ENCODE data around the gene CHST8. TPM values are rescaled to one million over a fixed set of nuclear protein-coding genes. Genes with fewer than 3 reads are reported as not detected.

Gene CHST8
- total RNA-seq, 4 donors from 2014 or later = 0.39 to 4.4 (median 0.96) TPM

- no peak overlapping the region for H3K27ac ChIP-seq
- no peaks in the 10 kb centered on the region for H3K9me3 ChIP-seq
- DNase-seq (ENCODE audit: low spot score in 2 of 2) = no peak
- TF ChIP-seq POLR2A (IDR thresholded peaks at IDR 0.05) (no peak), CTCF (IDR thresholded peaks at IDR 0.05) (no peak), EP300 (IDR thresholded peaks at IDR 0.05) (no peak)
- H3K36me3 ChIP-seq = no peaks in the 10 kb centered on the region
- H3K4me1 ChIP-seq = no peaks in the 10 kb centered on the region
- no peak overlapping the region for H3K4me3 ChIP-seq
- 43 to 55% methylated on average over 6 of the region's 6 CpGs for WGBS, 2 donors
- H3K27me3 ChIP-seq = no peaks in the 10 kb centered on the region
Observed at GRCh38 chr19:33736158-33736557, 114.4 kb downstream of the CHST8 start.

GRCh38 chr19:33736787-33737186, 115.0 kb downstream of the CHST8 start:
- no peak overlapping the region for H3K4me3 ChIP-seq
- no peak for DNase-seq (ENCODE audit: low spot score in 2 of 2)
- no peaks in the 10 kb centered on the region for H3K4me1 ChIP-seq
- H3K27me3 ChIP-seq = no peaks in the 10 kb centered on the region
- 47 to 61% methylated on average over 3 of the region's 3 CpGs for WGBS, 2 donors
- H3K27ac ChIP-seq = no peak overlapping the region
- no peaks in the 10 kb centered on the region for H3K36me3 ChIP-seq
- TF ChIP-seq EP300 (IDR thresholded peaks at IDR 0.05) (no peak), POLR2A (IDR thresholded peaks at IDR 0.05) (no peak), CTCF (IDR thresholded peaks at IDR 0.05) (no peak)
- H3K9me3 ChIP-seq = no peaks in the 10 kb centered on the region

- Histone ChIP-seq H3K4me1 (no peaks in the 10 kb centered on the region), H3K27me3 (no peaks in the 10 kb centered on the region), H3K36me3 (no peaks in the 10 kb centered on the region), H3K27ac (no peak overlapping the region), H3K4me3 (no peak overlapping the region), H3K9me3 (no peaks in the 10 kb centered on the region)
- TF ChIP-seq EP300 (IDR thresholded peaks at IDR 0.05) (no peak), CTCF (IDR thresholded peaks at IDR 0.05) (no peak), POLR2A (IDR thresholded peaks at IDR 0.05) (no peak)
- 26 to 49% methylated on average over 4 of the region's 4 CpGs for WGBS, 2 donors
- DNase-seq (ENCODE audit: low spot score in 2 of 2) = no peak
Observed at GRCh38 chr19:33737681-33738371, 116.1 kb downstream of the CHST8 start.

GRCh38 chr19:33740811-33741396, 119.2 kb downstream of the CHST8 start:
- Histone ChIP-seq H3K27me3 (no peaks in the 10 kb centered on the region), H3K4me1 (no peaks in the 10 kb centered on the region), H3K9me3 (no peaks in the 10 kb centered on the region), H3K4me3 (no peak overlapping the region), H3K27ac (no peak overlapping the region), H3K36me3 (no peaks in the 10 kb centered on the region)
- no peak for DNase-seq (ENCODE audit: low spot score in 2 of 2)
- WGBS, 2 donors = 18 to 31% methylated on average over 9 of the region's 9 CpGs
- TF ChIP-seq CTCF (IDR thresholded peaks at IDR 0.05) (no peak), POLR2A (IDR thresholded peaks at IDR 0.05) (no peak), EP300 (IDR thresholded peaks at IDR 0.05) (no peak)

GRCh38 chr19:33745297-33745696, 123.5 kb downstream of the CHST8 start:
- no peaks in the 10 kb centered on the region for H3K4me1 ChIP-seq
- no peak for DNase-seq (ENCODE audit: low spot score in 2 of 2)
- no peaks in the 10 kb centered on the region for H3K9me3 ChIP-seq
- no peak for TF ChIP-seq CTCF (IDR thresholded peaks at IDR 0.05)
- TF ChIP-seq EP300 (IDR thresholded peaks at IDR 0.05) = no peak
- no peak for TF ChIP-seq POLR2A (IDR thresholded peaks at IDR 0.05)
- H3K27ac ChIP-seq = no peak overlapping the region
- H3K4me3 ChIP-seq = no peak overlapping the region
- no peaks in the 10 kb centered on the region for H3K36me3 ChIP-seq
- 69 to 74% methylated on average over 6 of the region's 6 CpGs for WGBS, 2 donors
- no peaks in the 10 kb centered on the region for H3K27me3 ChIP-seq
